Ovary (tissue), 9 donors: ENCODE results near the gene EIF5A. TPM values are rescaled to one million over a fixed set of nuclear protein-coding genes. Genes with fewer than 3 reads are reported as not detected.

Source experiments
- DNase-seq, 5 donors: peaks; one replicate each; pipeline ENCODE4 v3.0.0-alpha.2; 2019 to 2020
- H3K27ac ChIP-seq, 2 donors: fragments of 200-600 bp; one replicate each; pipeline versions ENCODE4 v1.5.1 to v1.8.0; 2019 to 2022
- H3K27me3 ChIP-seq: fragments of 200-600 bp; one replicate; pipeline ENCODE4 v1.8.0; 2022
- H3K36me3 ChIP-seq: fragments of 200-600 bp; sonication (generic); one replicate; pipeline ENCODE4 v1.5.1; 2019
- H3K4me1 ChIP-seq: one replicate; pipeline ENCODE4 v1.8.1; 2013; ENCODE audit warnings: mild to moderate bottlenecking, moderate library complexity; ENCODE audit not compliant: insufficient read depth
- H3K4me3 ChIP-seq: fragments of 200-600 bp; sonication (generic); one replicate; pipeline ENCODE4 v1.5.1; 2017
- H3K9me3 ChIP-seq, 2 donors: fragments of 200-600 bp in 1 of 2; sonication (generic) in 1 of 2; one replicate each; pipeline versions ENCODE4 v1.5.1 to v1.8.1; 2013 to 2019; ENCODE audit warnings: mild to moderate bottlenecking in 1 of 2, moderate library complexity in 1 of 2
- EP300 ChIP-seq: sonication (generic); formaldehyde crosslinking; IDR thresholded peaks from one replicate; pipeline ENCODE4 v1.6.1; 2017; ENCODE audit warnings: antibody characterized with exemption
- POLR2A ChIP-seq: fragments of 450-650 bp; IDR thresholded peaks from one replicate; pipeline ENCODE4 v1.6.1; 2017; ENCODE audit warnings: antibody characterized with exemption, mild to moderate bottlenecking, moderate library complexity
- WGBS, 3 donors: extraction: QIAGEN DNeasy Blood & Tissue Kit in 1 of 3; methylation state at CpG; one replicate each; pipeline versions ENCODE4 v1.1.5 to v1.1.7; 2013 to 2017; 5-methylcytosine and 5-hydroxymethylcytosine counted together
- intact Hi-C, 4 donors: fragments of 100-400 bp; cut with DNase I; formaldehyde crosslinking; loops; one replicate each; pipeline versions ENCODE4 v1.11.0 to v1.15.1; 2022 to 2023
- polyA plus RNA-seq, 2 donors: library from polyadenylated mRNA; stranded (reverse); fragments of 200-250 nt in 1 of 2; fragments of 350-450 nt in 1 of 2; fragmentation: Illumina TruSeq in 1 of 2; extraction: RNeasy Lipid Tissue Mini Kit (QIAGEN cat#74804) in 1 of 2; gene quantifications; one replicate each; pipeline ENCODE4 v1.2.3, GENCODE V29; 2013 to 2014
- total RNA-seq, 7 donors: library from RNA; depleted of rRNA in 2 of 7; stranded (reverse); fragments of >200 nt in 2 of 7; fragmentation: NEBNext Ultra II Directional in 3 of 7; extraction: Animal tissue kit (Norgen Biotek cat#: 25700) in 3 of 7; gene quantifications; one replicate each; pipeline versions ENCODE4 v1.1.0 to v1.2.4, GENCODE V29; 2016 to 2023
- TF ChIP-seq, protein P1 (sequence below), 3 donors: fragments of 450-650 bp in 2 of 3; fragments of 200-600 bp in 1 of 3; IDR thresholded peaks; one replicate each; pipeline versions ENCODE4 v1.5.1 to v1.8.0; 2016 to 2022; ENCODE audit warnings: antibody characterized with exemption in 3 of 3, mild to moderate bottlenecking in 1 of 3
- donor health status: DM: no; HTN: no; CAD: no; lungs with moderate emphysema.
- donor health status: DM: no; HTN: no; CAD: no.
- donor health status: Bipolar disorder and iron deficiency.
- donor health status: DM: yes; HTN: yes; CAD: no.
- donor health status: DM: no; HTN: no; CAD: no.
- donor health status: DM: yes; HTN: yes; CAD: no.

EIF5A gene
- total and polyA plus RNA-seq, 9 donors = 55.9 to 302 (median 229) TPM

GRCh38 chr17:7293159-7293558, 14.3 kb upstream of the EIF5A start:
- no peak overlapping the region for H3K27ac ChIP-seq
- 26 to 48% (median 43%) methylated on average over 11 of the region's 11 CpGs for WGBS, 3 donors
- TF ChIP-seq POLR2A (no peak), EP300 (no peak)
- TF ChIP-seq, protein P1, sequence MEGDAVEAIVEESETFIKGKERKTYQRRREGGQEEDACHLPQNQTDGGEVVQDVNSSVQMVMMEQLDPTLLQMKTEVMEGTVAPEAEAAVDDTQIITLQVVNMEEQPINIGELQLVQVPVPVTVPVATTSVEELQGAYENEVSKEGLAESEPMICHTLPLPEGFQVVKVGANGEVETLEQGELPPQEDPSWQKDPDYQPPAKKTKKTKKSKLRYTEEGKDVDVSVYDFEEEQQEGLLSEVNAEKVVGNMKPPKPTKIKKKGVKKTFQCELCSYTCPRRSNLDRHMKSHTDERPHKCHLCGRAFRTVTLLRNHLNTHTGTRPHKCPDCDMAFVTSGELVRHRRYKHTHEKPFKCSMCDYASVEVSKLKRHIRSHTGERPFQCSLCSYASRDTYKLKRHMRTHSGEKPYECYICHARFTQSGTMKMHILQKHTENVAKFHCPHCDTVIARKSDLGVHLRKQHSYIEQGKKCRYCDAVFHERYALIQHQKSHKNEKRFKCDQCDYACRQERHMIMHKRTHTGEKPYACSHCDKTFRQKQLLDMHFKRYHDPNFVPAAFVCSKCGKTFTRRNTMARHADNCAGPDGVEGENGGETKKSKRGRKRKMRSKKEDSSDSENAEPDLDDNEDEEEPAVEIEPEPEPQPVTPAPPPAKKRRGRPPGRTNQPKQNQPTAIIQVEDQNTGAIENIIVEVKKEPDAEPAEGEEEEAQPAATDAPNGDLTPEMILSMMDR (IDR thresholded peaks at IDR 0.05) = no peak
- H3K36me3 ChIP-seq = no peaks in the 10 kb centered on the region
- peaks cover 3% of the 10 kb centered on the region for H3K27me3 ChIP-seq
- no peaks in the 10 kb centered on the region for H3K9me3 ChIP-seq
- H3K4me1 ChIP-seq = peaks cover 9% of the 10 kb centered on the region
- intact Hi-C loops = loop anchor here in 1 of 4 donors (5.0 kb wide), 1 partner anchor 251 kb away; the partner anchor contains the start of gene SLC16A11
- DNase-seq = peak in 1 of 5 donors; percentile 58
- no peak overlapping the region for H3K4me3 ChIP-seq

DNA sequence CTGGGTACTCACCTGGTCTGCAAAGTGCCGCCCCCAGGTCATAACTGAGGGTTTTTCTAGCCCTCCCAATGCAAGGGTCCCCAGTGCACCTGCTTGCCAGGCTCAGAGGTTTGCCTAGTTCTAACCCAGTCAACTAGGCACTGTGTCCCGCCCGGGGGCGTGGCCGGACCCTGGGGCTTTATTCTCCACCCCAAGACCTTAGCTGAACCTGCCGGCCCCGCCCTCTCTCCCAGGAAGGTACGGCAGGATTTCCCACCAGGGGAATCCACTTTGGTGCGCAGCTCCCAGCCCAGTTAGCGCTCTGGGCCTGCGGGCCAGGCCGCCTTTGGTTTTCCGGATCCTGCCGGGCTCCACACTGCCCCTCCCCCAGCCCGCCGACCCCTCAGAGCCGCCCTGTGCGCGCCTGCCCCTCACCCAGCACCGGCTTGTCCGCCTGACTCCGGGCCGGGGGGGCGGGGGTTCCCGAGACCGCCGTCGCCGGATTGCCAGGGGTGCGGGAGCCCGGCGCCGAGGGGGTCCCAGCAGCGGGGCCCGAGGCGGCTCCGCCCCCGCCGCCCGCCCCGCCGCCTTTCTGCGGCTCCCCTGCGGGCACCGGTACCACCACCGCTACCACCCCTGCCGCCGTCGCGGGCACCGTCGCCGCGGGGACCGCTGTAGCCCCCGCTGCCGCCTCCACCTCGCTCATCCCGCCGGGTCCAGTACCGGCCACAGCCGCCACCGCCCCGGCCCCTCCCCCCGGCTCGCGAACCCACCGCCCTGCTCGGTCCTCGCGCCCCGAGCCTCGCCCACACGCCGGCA, 13.4 kb upstream of the EIF5A start:
- Histone ChIP-seq H3K4me3 (peak overlapping the region; percentile 6), H3K27me3 (peaks cover 3% of the 10 kb centered on the region), H3K36me3 (no peaks in the 10 kb centered on the region), H3K27ac (no peak overlapping the region), H3K4me1 (peaks cover 9% of the 10 kb centered on the region), H3K9me3 (no peaks in the 10 kb centered on the region)
- no peak for DNase-seq
- 3 to 6% (median 5%) methylated on average over 46 to 75 of the region's 75 CpGs for WGBS, 3 donors
- TF ChIP-seq EP300 (no peak), POLR2A (no peak)
- TF ChIP-seq, protein P1 (IDR thresholded peaks at IDR 0.05) = no peak
- intact Hi-C loops = loop anchor here in 2 of 4 donors (2.0 to 5.0 kb wide), 2 partner anchors 13 to 252 kb away; partner anchors contain the start of genes SLC16A11 (in 1 of the 2) and SLC2A4 (in 1 of the 2)

- no peak within 1 kb of the TSS for H3K27ac ChIP-seq
- H3K27me3 ChIP-seq = peaks cover 3% of the 10 kb centered on the region
- peaks cover 9% of the 10 kb centered on the region for H3K4me1 ChIP-seq
- H3K36me3 ChIP-seq = no peaks in the 10 kb centered on the region
- TF ChIP-seq, protein P1 (IDR thresholded peaks at IDR 0.05) = no peak
- TF ChIP-seq EP300 (no peak), POLR2A (no peak)
- peak in 4 of 5 donors; percentile 34 to 67 (median 60) for DNase-seq
- peak within 1 kb of the TSS; percentile 6 for H3K4me3 ChIP-seq
- WGBS, 3 donors = 1 to 2% (median 1%) methylated on average over 34 to 57 of the region's 57 CpGs
- H3K9me3 ChIP-seq = no peaks in the 10 kb centered on the region
- intact Hi-C loops = loop anchor here in 3 of 4 donors (2.0 to 5.0 kb wide), 3 partner anchors 14 to 252 kb away; partner anchors contain the start of genes SLC16A11 (in 1 of the 3) and SLC2A4 (in 1 of the 3)
Measured at GRCh38 chr17:7294614-7295153, 12.7 kb upstream of the EIF5A start, which contains the start of gene YBX2. YBX2 (minus strand) TSS chr17:7294639; CDS start chr17:7294500, 139 bp downstream.
